H1 (cell line): ENCODE measurements around the gene PRPF31.

Experiments used
- CBX5 ChIP-seq: fragments of 300-800, 300-1000 bp; sonication (generic); IDR thresholded peaks from 2 replicates; pipeline ENCODE4 v1.7.1; 2016; ENCODE audit warnings: antibody characterized with exemption, low read length, low read depth
- CHD2 ChIP-seq: IDR thresholded peaks from 2 replicates; pipeline ENCODE4 v1.6.1; 2012; ENCODE audit warnings: low read length, improper control_type of control experiment
- CTCF ChIP-seq, 3 experiments: IDR thresholded peaks; 1 replicate in 2 of 3; 2 replicates in 1 of 3; pipeline versions ENCODE4 v1.5.1 to v1.6.1; 2011; ENCODE audit warnings: low read length in 3 of 3, mild to moderate bottlenecking in 3 of 3, inconsistent platforms in 2 of 3, low read depth in 1 of 3, moderate library complexity in 1 of 3; ENCODE audit not compliant: insufficient read depth in 1 of 3; ENCODE audit errors: control extremely low read depth in 1 of 3
- EZH2 ChIP-seq: fragments of 200-600 bp; sonication (generic); IDR thresholded peaks from 2 replicates; pipeline ENCODE4 v1.7.1; 2012; ENCODE audit warnings: low read depth, mild to moderate bottlenecking, moderate library complexity, low read length, inconsistent platforms; ENCODE audit not compliant: severe bottlenecking
- JUND ChIP-seq: IDR thresholded peaks from 2 replicates; pipeline ENCODE4 v1.6.1; 2011; ENCODE audit warnings: mild to moderate bottlenecking, improper control_type of control experiment, low read length
- MAX ChIP-seq: IDR thresholded peaks from 2 replicates; pipeline ENCODE4 v1.6.1; 2012; ENCODE audit warnings: inconsistent platforms
- PHF8 ChIP-seq: fragments of 200-600 bp; sonication (generic); conservative IDR thresholded peaks from 2 replicates; pipeline ENCODE4 v1.7.1; 2012; ENCODE audit warnings: low read depth, mild to moderate bottlenecking, inconsistent platforms, low read length, moderate library complexity
- POLR2A ChIP-seq, 2 experiments: IDR thresholded peaks; 1 replicate in 1 of 2; 2 replicates in 1 of 2; pipeline ENCODE4 v1.6.1; 2011; ENCODE audit warnings: low read depth in 2 of 2, low read length in 2 of 2, mild to moderate bottlenecking in 2 of 2; ENCODE audit errors: control extremely low read depth in 1 of 2
- RNF2 ChIP-seq: fragments of 200-900, 300-1000 bp; sonication (generic); IDR thresholded peaks from 2 replicates; pipeline ENCODE4 v1.7.1; 2016; ENCODE audit warnings: borderline replicate concordance, low read depth, mild to moderate bottlenecking, antibody characterized with exemption, low read length; ENCODE audit not compliant: poor library complexity, severe bottlenecking; ENCODE audit errors: missing control alignments
- SP2 ChIP-seq: IDR thresholded peaks from 2 replicates; pipeline ENCODE4 v1.6.1; 2012; ENCODE audit warnings: mild to moderate bottlenecking, low read length, inconsistent platforms
- SUZ12 ChIP-seq: fragments of 200-600 bp; sonication (generic); IDR thresholded peaks from 2 replicates; pipeline ENCODE4 v1.6.1; 2012; ENCODE audit warnings: mild to moderate bottlenecking, inconsistent platforms, low read length, moderate library complexity, mixed read lengths
- TAF1 ChIP-seq: IDR thresholded peaks from 2 replicates; pipeline ENCODE4 v1.6.1; 2011; ENCODE audit warnings: mild to moderate bottlenecking, low read depth, low read length
- TF ChIP-seq, protein P1 (sequence below): IDR thresholded peaks from 2 replicates; pipeline ENCODE4 v1.6.1; 2012; ENCODE audit warnings: low read length, inconsistent platforms

- TF ChIP-seq CTCF (IDR thresholded peaks at IDR 0.05; ENCODE audit: control extremely low read depth in 1 of 3, insufficient read depth in 1 of 3, low read depth in 1 of 3, low read length in 3 of 3) = no peak
- no peak for TF ChIP-seq PHF8
- no peak for TF ChIP-seq CHD2
- TF ChIP-seq, protein P1, sequence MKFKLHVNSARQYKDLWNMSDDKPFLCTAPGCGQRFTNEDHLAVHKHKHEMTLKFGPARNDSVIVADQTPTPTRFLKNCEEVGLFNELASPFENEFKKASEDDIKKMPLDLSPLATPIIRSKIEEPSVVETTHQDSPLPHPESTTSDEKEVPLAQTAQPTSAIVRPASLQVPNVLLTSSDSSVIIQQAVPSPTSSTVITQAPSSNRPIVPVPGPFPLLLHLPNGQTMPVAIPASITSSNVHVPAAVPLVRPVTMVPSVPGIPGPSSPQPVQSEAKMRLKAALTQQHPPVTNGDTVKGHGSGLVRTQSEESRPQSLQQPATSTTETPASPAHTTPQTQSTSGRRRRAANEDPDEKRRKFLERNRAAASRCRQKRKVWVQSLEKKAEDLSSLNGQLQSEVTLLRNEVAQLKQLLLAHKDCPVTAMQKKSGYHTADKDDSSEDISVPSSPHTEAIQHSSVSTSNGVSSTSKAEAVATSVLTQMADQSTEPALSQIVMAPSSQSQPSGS = no peak
- TF ChIP-seq TAF1 = no peak
- no peak for TF ChIP-seq JUND
- no peak for TF ChIP-seq EZH2
- TF ChIP-seq POLR2A (IDR thresholded peaks at IDR 0.05; ENCODE audit: control extremely low read depth in 1 of 2, low read depth in 2 of 2, low read length in 2 of 2) = no peak
- no peak for TF ChIP-seq CBX5
- no peak for TF ChIP-seq RNF2
- no peak for TF ChIP-seq SP2
- TF ChIP-seq MAX = peak; percentile 58
- TF ChIP-seq SUZ12 = no peak
These were observed 46.8 kb downstream of the PRPF31 start for GRCh38 chr19:54162241-54162805.
